ENCODE data around the gene TBCK.

DNA sequence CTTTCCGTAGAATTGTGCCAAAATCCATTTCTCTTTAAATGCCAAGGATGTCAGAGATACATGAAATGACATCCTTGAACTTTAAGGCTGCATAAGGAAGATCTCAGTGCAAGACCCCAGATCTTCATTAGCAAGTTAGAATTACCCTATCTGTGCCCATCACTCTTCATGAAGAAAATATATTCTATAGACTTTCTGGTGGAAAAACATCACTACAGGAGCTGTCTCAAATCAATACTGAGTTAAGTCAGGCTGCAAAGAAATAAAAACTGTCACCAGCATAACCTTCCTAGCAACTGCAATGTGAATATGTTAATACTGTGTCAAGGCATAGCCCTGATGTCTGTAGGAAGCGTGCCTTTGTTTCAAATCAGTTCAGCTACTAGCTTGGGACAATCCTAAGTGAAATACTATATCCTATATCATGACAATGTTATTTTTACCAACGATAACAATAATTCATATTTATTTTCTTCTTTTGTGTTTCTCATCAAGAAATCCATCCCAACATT, 173.3 kb downstream of the TBCK start:
- no peak for TF ChIP-seq EZH2phosphoT487 (IDR thresholded peaks at IDR 0.05; ENCODE audit: borderline replicate concordance)
- TF ChIP-seq, protein P1, sequence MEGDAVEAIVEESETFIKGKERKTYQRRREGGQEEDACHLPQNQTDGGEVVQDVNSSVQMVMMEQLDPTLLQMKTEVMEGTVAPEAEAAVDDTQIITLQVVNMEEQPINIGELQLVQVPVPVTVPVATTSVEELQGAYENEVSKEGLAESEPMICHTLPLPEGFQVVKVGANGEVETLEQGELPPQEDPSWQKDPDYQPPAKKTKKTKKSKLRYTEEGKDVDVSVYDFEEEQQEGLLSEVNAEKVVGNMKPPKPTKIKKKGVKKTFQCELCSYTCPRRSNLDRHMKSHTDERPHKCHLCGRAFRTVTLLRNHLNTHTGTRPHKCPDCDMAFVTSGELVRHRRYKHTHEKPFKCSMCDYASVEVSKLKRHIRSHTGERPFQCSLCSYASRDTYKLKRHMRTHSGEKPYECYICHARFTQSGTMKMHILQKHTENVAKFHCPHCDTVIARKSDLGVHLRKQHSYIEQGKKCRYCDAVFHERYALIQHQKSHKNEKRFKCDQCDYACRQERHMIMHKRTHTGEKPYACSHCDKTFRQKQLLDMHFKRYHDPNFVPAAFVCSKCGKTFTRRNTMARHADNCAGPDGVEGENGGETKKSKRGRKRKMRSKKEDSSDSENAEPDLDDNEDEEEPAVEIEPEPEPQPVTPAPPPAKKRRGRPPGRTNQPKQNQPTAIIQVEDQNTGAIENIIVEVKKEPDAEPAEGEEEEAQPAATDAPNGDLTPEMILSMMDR (conservative IDR thresholded peaks at IDR 0.05; ENCODE audit: low read length) = no peak

Measured in Loucy (cell line).